GM13976 (cell line): ENCODE measurements around the gene NTM.

Experiments used
- DNase-seq: peaks from one replicate; pipeline ENCODE4 v3.0.0; 2012; ENCODE audit warnings: low spot score
- in situ Hi-C: fragments of 300-500 bp; cut with MboI; formaldehyde crosslinking; loops from one replicate; pipeline ENCODE4 v1.12.0; 2022; ENCODE audit warnings: low sequenced_read_pairs, mixed read lengths, inconsistent platforms; ENCODE audit not compliant: unreplicated experiment
- TF ChIP-seq, protein P1 (sequence below): IDR thresholded peaks from 2 replicates; pipeline ENCODE4 v1.5.1; 2012; ENCODE audit warnings: borderline replicate concordance, mild to moderate bottlenecking; ENCODE audit not compliant: insufficient read depth; ENCODE audit errors: extremely low read depth, missing control alignments, control extremely low read depth

NTM gene

DNA sequence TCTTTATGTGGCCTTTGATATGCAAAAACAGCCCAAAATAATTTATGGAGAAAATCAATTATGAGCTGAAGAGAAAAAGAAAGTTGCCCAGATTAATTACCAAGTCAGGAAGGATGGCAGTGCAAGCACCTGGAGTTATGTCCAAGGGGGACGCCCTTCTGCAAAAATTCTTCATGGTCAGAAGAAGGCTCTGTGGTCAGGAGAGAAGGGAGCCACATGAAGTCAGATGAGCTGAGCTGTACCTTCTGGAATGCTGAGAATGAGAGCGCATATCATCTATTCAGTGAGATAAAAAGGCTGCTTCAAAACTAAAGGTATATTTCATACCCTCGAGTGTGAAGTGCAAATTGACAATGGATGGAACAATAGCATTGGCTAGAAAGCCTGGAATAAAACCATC is 607.4 kb downstream of the NTM start:
- in situ Hi-C loops, result no loop called here
- TF ChIP-seq, protein P1, sequence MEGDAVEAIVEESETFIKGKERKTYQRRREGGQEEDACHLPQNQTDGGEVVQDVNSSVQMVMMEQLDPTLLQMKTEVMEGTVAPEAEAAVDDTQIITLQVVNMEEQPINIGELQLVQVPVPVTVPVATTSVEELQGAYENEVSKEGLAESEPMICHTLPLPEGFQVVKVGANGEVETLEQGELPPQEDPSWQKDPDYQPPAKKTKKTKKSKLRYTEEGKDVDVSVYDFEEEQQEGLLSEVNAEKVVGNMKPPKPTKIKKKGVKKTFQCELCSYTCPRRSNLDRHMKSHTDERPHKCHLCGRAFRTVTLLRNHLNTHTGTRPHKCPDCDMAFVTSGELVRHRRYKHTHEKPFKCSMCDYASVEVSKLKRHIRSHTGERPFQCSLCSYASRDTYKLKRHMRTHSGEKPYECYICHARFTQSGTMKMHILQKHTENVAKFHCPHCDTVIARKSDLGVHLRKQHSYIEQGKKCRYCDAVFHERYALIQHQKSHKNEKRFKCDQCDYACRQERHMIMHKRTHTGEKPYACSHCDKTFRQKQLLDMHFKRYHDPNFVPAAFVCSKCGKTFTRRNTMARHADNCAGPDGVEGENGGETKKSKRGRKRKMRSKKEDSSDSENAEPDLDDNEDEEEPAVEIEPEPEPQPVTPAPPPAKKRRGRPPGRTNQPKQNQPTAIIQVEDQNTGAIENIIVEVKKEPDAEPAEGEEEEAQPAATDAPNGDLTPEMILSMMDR, result no peak
- no peak for DNase-seq

DNA sequence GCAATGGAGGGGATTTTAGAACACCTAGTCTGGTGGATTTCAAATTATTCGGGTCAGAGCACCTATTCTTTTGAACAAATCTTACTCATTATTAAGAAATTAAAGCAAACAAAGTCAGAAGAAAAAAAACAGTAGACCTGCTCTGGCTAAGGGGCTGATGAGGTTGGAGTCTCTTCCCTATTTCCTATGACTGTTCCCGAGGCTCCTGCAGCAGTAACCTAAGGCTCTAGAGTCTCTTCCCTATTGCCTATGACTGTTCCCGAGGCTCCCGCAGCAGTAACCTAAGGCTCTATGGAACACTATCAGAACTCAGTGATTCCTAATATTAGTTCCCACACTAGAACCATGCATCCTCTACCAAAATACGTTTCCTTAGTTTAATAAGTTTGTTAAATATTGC is 607.9 kb downstream of the NTM start:
- in situ Hi-C loops, result no loop called here
- TF ChIP-seq, protein P1, result no peak
- DNase-seq, result no peak

DNA sequence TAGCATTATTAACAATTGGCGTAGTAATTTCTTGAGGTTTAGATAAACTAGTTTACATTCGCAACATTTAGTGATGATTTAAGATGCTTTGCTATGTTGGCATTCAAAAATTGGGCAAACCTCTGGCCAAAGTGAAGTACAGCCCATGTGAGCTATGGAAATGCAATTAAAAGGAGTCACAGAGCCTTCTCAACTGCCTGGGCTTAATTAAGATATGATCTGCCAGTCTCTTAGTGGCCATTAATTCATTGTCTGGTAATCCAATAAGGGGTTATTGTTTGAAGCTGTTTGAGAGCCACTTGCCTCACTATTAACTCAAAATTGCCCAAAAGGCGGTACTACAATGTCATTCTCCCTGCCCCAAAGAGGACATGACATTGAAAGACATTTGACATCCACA is 608.9 kb downstream of the NTM start:
- in situ Hi-C loops, result no loop called here
- no peak for DNase-seq
- TF ChIP-seq, protein P1, result no peak

DNA sequence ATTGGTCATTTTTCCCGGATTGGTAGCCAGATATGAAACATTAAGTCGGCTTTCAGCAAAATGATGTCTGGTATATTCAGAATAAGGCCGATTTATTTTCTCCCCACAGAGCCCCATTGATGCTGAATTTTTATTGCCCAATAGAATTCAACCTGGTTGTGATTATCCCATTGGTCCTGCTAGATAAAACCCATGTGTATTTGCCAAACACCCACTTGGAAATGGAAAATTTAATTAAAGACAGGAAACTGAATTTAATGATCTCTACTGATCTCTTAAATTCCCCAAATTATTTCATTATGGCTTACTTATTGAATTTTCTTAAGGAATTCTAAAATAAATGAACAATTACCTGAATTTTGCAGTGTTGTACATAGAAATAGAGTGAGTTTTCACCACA is 609.8 kb downstream of the NTM start:
- no peak for DNase-seq
- TF ChIP-seq, protein P1, result no peak
- in situ Hi-C loops, result no loop called here

DNA sequence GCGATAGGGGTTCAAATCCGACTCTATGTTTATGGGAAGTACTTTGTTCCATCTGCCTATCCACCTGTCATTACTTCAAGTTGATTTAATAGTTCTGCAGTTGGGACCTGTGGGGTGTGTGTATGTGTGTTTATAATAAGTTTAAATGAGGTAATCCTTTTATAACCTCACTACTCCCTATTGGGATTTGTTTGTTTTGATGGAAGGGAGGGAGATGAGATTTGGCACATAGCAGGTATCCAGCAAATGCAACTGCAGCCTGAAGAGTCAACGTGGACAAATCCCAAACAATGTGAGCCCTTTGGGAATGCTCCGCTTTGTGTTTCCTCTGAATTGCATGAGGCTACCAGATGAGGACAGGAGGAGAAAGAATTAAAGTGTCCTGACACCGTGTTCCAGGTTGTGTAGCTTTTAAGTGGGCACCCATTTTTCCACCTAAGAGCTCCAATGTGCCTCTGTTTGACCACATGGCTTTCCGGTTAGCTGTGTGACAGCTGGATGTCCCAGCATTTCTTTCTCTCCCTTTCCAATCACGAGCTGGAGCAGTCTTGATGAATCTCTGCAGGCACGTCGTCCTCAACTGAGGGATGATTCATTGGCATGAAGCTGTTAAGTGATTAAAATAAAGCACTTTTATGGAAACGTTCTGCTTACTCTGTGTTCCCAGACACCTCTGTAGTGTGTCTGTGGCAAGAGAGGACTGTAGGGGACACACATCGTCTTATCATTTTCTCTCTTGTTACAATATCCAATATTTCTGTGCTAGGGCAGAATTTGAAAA is 610.7 kb downstream of the NTM start:
- TF ChIP-seq, protein P1, result no peak
- no peak for DNase-seq
- in situ Hi-C loops, result no loop called here

DNA sequence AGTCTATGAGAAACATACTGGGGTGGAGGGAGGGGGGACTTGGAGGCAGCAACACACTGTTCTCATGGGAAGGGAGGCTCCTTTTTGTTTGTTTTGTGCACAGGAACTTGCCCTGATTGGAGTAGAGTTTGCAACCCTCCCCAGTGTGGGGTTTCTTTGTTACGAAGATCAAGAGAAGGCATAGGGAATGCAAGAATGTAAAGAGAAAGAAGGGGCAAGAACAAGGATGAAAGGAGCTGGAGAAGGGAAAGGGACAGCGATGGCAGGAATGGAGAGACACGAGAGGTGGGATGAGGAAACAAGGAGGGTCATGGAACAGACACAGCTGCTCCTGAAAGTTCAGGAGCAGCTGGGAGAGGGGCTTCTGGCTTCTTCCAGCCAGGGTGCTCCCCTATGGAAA is 611.7 kb downstream of the NTM start:
- TF ChIP-seq, protein P1, result no peak
- no peak for DNase-seq
- in situ Hi-C loops, result no loop called here
